ENCODE results near the gene PLAAT2.

DNA sequence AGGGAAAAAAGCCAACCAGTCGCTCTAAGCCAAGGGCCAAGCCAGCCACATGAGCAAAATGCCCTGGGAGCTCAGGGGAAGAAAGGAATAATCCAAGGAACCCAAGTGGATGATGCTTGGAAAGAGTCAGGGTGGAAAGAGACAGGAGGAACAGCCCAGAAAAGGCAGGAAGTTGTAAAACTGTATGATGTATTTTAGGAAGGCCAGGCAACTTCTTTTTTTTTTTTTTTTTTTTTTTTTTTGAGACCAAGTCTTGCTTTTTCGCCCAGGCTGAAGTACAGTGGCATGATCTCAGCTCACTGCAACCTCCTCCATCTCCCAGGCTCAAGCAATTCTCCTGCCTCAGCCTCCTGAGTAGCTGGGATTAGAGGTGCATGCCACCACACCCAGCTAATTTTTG is 55.7 kb downstream of the PLAAT2 start:
- TF ChIP-seq CTCF (IDR thresholded peaks at IDR 0.05; ENCODE audit: borderline replicate concordance, extremely low read depth, low read length, poor library complexity, severe bottlenecking) = no peak
- TF ChIP-seq EZH2 (IDR thresholded peaks at IDR 0.05; ENCODE audit: borderline replicate concordance, low read depth, low read length, severe bottlenecking) = no peak

All from DND-41 (cell line).